Endodermal cell (in vitro differentiated cells): Measurements from ENCODE around the gene KRTAP2-1. TPM values are rescaled to one million over a fixed set of nuclear protein-coding genes. Genes with fewer than 3 reads are reported as not detected.
"Not testable (repeated sequence)": the region's sequence is repeated elsewhere in the genome, so short reads cannot be mapped to it uniquely, and the experiment has no call there.

ENCODE experiments used
- DNase-seq: peaks from one replicate; pipeline ENCODE4 v3.0.0-alpha.2; 2017
- H3K27ac ChIP-seq: 2 replicates; pipeline ENCODE4 v1.5.1; 2013; ENCODE audit warnings: mild to moderate bottlenecking, low read depth, low read length, moderate library complexity
- H3K27me3 ChIP-seq: 2 replicates; pipeline ENCODE4 v1.6.1; 2013; ENCODE audit warnings: mild to moderate bottlenecking, low read length, moderate library complexity; ENCODE audit not compliant: insufficient read depth, control insufficient read depth, poor library complexity, severe bottlenecking
- H3K36me3 ChIP-seq: 2 replicates; pipeline ENCODE4 v1.7.0; 2013; ENCODE audit warnings: mild to moderate bottlenecking, low read length, moderate library complexity; ENCODE audit not compliant: control insufficient read depth, insufficient read depth
- H3K4me1 ChIP-seq: one replicate; pipeline ENCODE4 v1.7.0; 2013; ENCODE audit warnings: low read length; ENCODE audit not compliant: control insufficient read depth, insufficient read depth
- H3K4me3 ChIP-seq: 2 replicates; pipeline ENCODE4 v1.5.1; 2013; ENCODE audit warnings: mild to moderate bottlenecking, low read length, moderate library complexity
- H3K9ac ChIP-seq: 2 replicates; pipeline ENCODE4 v1.6.1; 2013; ENCODE audit warnings: mild to moderate bottlenecking, low read length, moderate library complexity; ENCODE audit not compliant: poor library complexity, severe bottlenecking; ENCODE audit errors: extremely low read depth
- H3K9me3 ChIP-seq: 2 replicates; pipeline ENCODE4 v1.6.1; 2013; ENCODE audit warnings: mild to moderate bottlenecking, low read length, moderate library complexity; ENCODE audit not compliant: control insufficient read depth
- H3K27ac Mint-ChIP-seq: 2 replicates; pipeline ENCODE4 v1.8.0; 2020; ENCODE audit warnings: mixed read lengths
- H3K27me3 Mint-ChIP-seq: 2 replicates; pipeline ENCODE4 v1.8.0; 2021; ENCODE audit warnings: mild to moderate bottlenecking, mixed read lengths; ENCODE audit not compliant: insufficient read depth
- H3K36me3 Mint-ChIP-seq: 2 replicates; pipeline ENCODE4 v1.8.0; 2020; ENCODE audit warnings: low read depth, mixed read lengths
- H3K4me1 Mint-ChIP-seq: 2 replicates; pipeline ENCODE4 v1.8.0; 2020; ENCODE audit warnings: mixed read lengths
- H3K4me3 Mint-ChIP-seq: 2 replicates; pipeline ENCODE4 v1.8.0; 2020; ENCODE audit warnings: mild to moderate bottlenecking, moderate library complexity, mixed read lengths
- H3K9me3 Mint-ChIP-seq: 2 replicates; pipeline ENCODE4 v1.8.0; 2020; ENCODE audit warnings: mild to moderate bottlenecking, mixed read lengths
- WGBS, 2 experiments: methylation state at CpG; one replicate each; pipeline versions ENCODE4 v1.1.5 to v1.1.7; 2013; ENCODE audit warnings: missing lambda C conversion rate in 2 of 2, mixed read lengths in 1 of 2; ENCODE audit not compliant: insufficient coverage in 1 of 2, insufficient read length in 1 of 2; 5-methylcytosine and 5-hydroxymethylcytosine counted together
- total RNA-seq, 2 donors: library from RNA; stranded (reverse); fragmentation: NEBNext Ultra II Directional in 1 of 2; extraction: Animal tissue kit (Norgen Biotek cat#: 25700) in 1 of 2; gene quantifications; 2 replicates in 1 of 2; 3 replicates in 1 of 2; pipeline ENCODE4 v1.2.1, GENCODE V29; 2021
- TF ChIP-seq, protein P1 (sequence below): fragments of 200-600 bp; sonication (generic); conservative IDR thresholded peaks from 2 replicates; pipeline ENCODE4 v1.5.0; 2021; ENCODE audit warnings: antibody characterized with exemption, mild to moderate bottlenecking

KRTAP2-1 gene
- total RNA-seq, 2 donors from 2014 or later = not detected

DNA sequence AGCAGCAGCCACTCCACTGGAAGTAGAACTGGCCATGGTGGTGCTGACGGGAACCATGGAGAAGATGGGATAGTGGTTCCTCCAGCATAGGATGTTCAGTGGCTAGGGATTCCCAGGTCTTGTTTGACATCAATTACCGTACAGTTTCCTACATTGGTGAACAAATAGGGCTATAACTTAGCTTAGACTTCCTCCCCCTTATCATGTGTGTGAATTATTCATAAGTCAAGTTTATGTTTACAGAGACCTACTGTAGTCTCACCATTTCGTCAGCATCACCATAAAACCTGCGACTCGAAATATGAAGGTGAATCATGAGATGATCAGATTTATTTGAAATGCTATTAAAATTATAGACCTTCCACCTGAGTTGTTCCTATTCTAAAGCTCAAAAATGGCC is 11.6 kb upstream of the KRTAP2-1 start:
- no peaks in the 10 kb centered on the region for H3K27me3 Mint-ChIP-seq
- no peak overlapping the region for H3K27ac Mint-ChIP-seq
- peaks cover 3% of the 10 kb centered on the region for H3K4me1 Mint-ChIP-seq
- no peak overlapping the region for H3K9ac ChIP-seq
- H3K4me3 Mint-ChIP-seq = no peak overlapping the region
- WGBS, 2 experiments = 93 to 100% methylated on average over 1 to 5 of the region's 5 CpGs
- H3K27me3 ChIP-seq = no peaks in the 10 kb centered on the region
- no peaks in the 10 kb centered on the region for H3K36me3 ChIP-seq
- no peaks in the 10 kb centered on the region for H3K36me3 Mint-ChIP-seq
- no peak overlapping the region for H3K4me3 ChIP-seq
- H3K27ac ChIP-seq = no peak overlapping the region
- peaks cover 7% of the 10 kb centered on the region for H3K9me3 Mint-ChIP-seq
- DNase-seq = no peak
- no peaks in the 10 kb centered on the region for H3K4me1 ChIP-seq
- TF ChIP-seq, protein P1, sequence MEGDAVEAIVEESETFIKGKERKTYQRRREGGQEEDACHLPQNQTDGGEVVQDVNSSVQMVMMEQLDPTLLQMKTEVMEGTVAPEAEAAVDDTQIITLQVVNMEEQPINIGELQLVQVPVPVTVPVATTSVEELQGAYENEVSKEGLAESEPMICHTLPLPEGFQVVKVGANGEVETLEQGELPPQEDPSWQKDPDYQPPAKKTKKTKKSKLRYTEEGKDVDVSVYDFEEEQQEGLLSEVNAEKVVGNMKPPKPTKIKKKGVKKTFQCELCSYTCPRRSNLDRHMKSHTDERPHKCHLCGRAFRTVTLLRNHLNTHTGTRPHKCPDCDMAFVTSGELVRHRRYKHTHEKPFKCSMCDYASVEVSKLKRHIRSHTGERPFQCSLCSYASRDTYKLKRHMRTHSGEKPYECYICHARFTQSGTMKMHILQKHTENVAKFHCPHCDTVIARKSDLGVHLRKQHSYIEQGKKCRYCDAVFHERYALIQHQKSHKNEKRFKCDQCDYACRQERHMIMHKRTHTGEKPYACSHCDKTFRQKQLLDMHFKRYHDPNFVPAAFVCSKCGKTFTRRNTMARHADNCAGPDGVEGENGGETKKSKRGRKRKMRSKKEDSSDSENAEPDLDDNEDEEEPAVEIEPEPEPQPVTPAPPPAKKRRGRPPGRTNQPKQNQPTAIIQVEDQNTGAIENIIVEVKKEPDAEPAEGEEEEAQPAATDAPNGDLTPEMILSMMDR = no peak
- H3K9me3 ChIP-seq = peaks cover 7% of the 10 kb centered on the region

DNA sequence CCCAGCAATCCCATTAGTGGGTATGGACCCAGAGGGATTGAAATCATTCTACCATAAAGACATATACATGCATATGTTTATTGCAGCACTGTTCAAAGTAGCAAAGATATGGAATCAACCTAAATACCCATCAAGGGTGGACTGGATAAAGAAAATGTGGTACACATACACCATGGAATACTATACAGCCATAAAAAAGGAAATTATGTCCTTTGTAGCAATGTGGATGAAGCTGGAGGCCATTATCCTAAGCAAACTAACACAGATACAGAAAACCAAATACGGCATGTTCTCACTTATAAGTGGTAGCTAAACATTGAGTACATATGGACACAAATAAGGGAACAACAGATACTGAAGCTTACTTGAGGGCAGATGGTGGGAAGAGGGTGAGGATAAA is 10.4 kb upstream of the KRTAP2-1 start:
- no CpG with 5 or more reads among the region's 1 CpG for WGBS, 2 experiments
- Histone ChIP-seq H3K9me3 (peaks cover 7% of the 10 kb centered on the region), H3K9ac (no peak overlapping the region), H3K4me3 (no peak overlapping the region), H3K36me3 (no peaks in the 10 kb centered on the region), H3K4me1 (no peaks in the 10 kb centered on the region), H3K27ac (no peak overlapping the region), H3K27me3 (no peaks in the 10 kb centered on the region)
- H3K9me3 Mint-ChIP-seq = peaks cover 7% of the 10 kb centered on the region
- H3K4me1 Mint-ChIP-seq = peaks cover 3% of the 10 kb centered on the region
- TF ChIP-seq, protein P1 = no peak
- H3K27ac Mint-ChIP-seq = no peak overlapping the region
- no peaks in the 10 kb centered on the region for H3K36me3 Mint-ChIP-seq
- no peak for DNase-seq
- H3K27me3 Mint-ChIP-seq = no peaks in the 10 kb centered on the region
- no peak overlapping the region for H3K4me3 Mint-ChIP-seq

DNA sequence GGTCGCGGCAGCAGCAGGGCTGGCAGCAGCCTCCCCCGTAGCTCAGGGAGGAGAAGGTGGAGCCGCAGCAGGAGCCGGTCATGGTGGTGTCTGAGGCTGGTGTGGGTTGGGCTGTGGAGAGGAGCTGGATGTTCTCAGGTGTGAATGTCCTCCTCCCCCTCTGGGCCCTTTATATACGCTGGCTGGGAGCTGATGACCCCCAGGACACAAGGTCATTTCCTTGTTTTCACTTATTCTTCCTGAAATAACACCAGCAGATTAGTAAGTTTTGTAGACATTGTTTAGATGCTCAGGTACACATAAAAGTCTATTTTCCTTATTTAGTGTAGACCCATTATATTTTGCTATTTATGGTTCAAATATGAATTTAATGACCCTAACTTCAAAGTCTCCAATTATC is 8.0 kb upstream of the KRTAP2-1 start, which contains the start of gene KRTAP2-2:
Gene KRTAP2-2, minus strand, starts transcription at position 101 of the 400 bp plus-strand sequence. Its CDS starts 19 bp downstream, at position 82.
- H3K9me3 Mint-ChIP-seq, H3K9me3 ChIP-seq: not testable (repeated sequence)
- 100% methylated on average over 1 of the region's 6 CpGs; no CpG with 5 or more reads in 1 of the 2 experiments for WGBS, 2 experiments

DNA sequence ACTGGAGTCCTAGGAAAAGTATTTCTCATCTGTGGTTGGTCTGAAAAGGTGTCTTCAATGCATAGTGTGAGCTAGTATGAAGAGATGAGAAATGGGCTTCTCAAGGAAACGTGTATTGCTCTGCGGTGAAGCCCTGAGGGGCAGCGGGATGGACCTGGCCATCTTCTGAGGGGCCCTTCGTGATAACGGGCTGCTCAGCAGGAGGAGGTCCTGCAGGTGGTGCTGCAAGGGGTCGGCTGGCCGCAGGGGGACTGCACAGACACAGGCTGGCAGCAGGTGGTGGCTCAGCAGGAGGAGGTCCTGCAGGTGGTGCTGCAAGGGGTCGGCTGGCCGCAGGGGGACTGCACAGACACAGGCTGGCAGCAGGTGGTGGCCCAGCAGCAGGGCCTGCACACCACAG is 7.4 kb upstream of the KRTAP2-1 start:
- not testable (repeated sequence) for H3K27ac Mint-ChIP-seq, H3K27me3 ChIP-seq, H3K4me3 Mint-ChIP-seq, H3K36me3 Mint-ChIP-seq, H3K27me3 Mint-ChIP-seq, DNase-seq, H3K9ac ChIP-seq, H3K4me1 ChIP-seq, H3K9me3 ChIP-seq, H3K4me1 Mint-ChIP-seq, H3K36me3 ChIP-seq, H3K27ac ChIP-seq, H3K4me3 ChIP-seq, H3K9me3 Mint-ChIP-seq
- 92 to 100% methylated on average over 2 to 6 of the region's 9 CpGs for WGBS, 2 experiments

More for the DNA sequence above, 8.0 kb upstream of the KRTAP2-1 start, which contains the start of gene KRTAP2-2:
- not testable (repeated sequence) for H3K27ac ChIP-seq, DNase-seq, H3K36me3 ChIP-seq, H3K27me3 Mint-ChIP-seq, H3K4me1 Mint-ChIP-seq, H3K36me3 Mint-ChIP-seq, H3K27me3 ChIP-seq, H3K27ac Mint-ChIP-seq, H3K9ac ChIP-seq, H3K4me3 ChIP-seq, H3K4me3 Mint-ChIP-seq, H3K4me1 ChIP-seq
